Midbrain (tissue), 1 donor: Measurements from ENCODE around the gene NCKAP5.

Experiments used
- DNase-seq: peaks from one replicate; lab custom pipeline; 2025; lab: John Stamatoyannopoulos, UW

Gene NCKAP5

DNA sequence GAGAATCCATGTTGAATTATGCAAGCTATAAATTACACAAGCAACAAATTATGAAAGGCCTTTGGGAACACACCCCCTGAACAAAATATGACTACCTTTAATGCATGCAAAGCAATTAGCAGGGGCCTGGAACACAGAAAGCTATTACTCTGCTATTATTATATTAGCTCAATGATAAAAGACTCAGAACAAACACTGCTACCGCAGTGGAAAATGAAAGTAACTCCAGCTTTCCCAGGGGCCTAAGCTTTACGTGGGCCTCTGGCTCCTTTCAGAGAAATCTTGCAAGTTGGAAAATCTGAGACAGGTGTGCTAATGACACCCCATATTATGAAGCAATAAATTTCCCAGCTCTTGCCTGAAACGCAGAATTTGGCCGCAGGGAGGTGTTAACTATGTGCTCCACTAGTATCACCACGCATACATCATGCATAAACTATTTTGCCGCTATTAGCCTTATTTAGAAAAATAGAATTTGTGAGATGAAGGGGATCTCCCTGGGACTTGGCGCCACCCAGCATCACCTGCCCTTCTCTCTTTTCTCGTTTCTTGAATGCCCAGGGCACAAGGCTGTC lies 576.7 kb downstream of the NCKAP5 start:
- DNase-seq: no peak

DNA sequence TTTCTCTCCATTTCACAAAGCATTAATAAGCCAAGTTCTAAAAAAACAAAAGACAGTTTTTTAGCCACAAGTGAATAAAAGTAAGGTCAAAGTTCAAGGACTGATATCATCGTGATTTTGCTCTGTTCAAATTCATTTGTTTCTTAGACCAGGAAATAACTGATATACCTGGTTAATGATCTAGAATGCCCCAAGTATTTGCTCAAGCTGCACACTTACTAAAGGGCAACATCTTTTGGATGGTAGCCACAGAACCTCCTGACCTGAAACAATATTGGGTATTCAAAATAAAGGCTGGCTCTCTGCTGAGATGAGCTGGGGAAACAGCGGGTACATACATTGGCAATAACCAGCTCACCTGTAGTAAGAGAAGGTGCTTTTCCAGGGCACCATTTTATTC lies 583.5 kb downstream of the NCKAP5 start:
- no peak for DNase-seq

DNA sequence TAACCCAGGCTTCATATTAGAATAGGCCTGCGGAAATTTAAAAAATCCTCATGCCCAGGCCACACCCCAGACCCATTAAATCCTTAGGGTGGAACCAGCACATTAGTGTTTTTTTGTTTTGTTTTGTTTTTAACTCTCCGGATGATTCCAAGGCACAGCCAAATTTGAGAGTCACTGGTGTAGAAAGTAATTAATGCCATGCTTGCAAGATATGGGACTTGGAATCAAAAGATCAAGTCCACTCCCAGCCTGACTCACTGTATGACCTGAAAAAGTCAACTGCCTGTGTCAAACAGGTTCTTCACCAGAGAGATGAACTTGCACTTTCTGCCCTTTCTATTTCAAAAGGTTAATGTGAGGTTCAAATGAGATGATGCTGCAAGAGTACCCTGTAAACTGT lies 588.0 kb downstream of the NCKAP5 start:
- no peak for DNase-seq

DNA sequence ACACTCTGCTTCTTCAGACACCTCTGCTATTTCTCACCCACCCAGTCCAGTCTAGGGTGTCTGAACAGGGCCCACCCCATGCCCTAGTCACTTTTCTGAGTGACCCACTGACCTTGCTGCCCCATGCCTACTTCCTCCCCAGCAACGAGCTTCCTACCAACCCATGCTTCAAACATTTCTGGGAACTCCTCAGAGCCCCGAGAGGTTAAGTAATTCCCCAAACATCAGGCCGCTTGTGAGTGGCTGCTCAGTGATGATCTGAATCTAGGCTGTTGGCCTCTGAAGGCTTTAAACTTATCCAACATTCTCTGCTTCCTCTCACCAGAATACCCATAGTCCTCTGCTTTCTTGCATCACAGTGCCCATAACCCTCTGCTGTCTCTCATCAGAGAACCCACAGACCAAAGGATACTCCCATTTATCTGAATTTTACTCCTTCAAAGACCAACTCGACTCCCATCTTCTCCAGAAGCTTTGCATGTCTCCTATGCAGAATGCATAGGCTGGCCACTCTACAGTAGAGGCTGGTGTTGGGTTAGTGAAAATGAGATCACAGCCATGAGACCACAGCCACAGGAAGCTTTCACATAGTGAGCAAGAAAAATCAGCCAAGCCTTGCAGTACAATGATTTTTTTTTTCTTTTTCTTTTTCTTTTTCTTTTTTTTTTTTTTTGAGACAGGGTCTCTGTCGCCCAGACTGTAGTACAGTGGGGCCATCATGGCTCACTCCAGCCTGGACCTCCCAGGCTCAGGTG lies 588.7 kb downstream of the NCKAP5 start:
- no peak for DNase-seq

DNA sequence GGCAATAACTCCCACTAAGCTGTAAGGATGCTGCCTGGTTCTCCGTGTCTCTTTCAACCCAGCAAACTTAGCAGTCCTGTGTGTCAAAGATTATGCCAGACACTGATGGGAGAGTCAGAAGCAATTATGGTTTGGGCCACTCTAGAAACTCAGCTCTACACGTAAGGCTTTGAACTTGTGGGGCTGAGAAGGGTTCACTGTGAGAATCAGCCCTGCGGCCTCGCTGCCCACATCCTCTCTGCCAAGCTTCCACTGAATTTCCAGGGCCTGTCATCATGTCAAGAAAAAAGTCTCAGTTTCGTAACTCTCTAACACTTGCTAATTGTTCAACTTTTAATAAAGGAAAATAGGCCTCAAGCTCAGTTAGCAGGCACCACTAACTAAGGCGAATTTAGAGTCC lies 589.4 kb downstream of the NCKAP5 start:
- DNase-seq: peak; percentile 20

- no peak for DNase-seq
Observed at GRCh38 chr2:132977812-132978529, 590.3 kb downstream of the NCKAP5 start.

- no peak for DNase-seq
Observed at GRCh38 chr2:132975193-132976105, 592.8 kb downstream of the NCKAP5 start.

GRCh38 chr2:132974467-132975095 lies 593.7 kb downstream of the NCKAP5 start:
- no peak for DNase-seq

DNA sequence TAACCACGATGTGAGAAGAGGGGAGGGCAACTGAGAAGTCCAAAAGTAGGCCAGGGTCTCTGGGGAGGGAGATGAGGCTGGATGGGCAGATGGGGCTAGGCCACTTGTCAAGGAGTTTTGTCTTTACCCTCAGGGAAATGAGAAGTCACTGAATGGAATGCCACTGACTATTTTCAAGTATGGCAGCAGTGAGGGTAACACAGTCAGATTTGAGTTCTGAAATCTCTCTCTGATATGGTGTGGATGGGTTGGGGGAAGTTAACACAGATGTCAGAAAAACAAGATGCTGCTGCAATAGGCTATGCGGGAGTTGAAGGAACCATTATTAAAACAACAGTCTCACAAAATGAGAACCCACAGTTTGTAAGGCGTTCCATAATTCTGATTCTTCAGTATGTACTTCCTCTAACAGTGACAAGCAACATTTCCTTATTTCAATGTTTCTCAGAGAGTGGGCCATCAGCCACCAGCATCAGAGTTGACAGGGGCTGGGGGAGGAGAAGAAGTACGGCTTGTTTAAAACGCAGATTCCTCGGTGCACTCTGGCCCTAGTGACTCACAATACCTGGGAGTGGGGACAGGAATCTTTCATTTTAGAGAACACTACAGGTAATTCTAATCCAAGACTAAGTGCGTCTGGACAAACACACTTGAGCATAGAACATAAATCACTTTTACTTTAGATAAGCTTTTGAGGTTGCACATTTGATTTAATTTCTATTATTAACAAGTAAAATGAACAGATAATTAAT lies 596.8 kb downstream of the NCKAP5 start:
- no peak for DNase-seq

GRCh38 chr2:132969371-132969985 lies 598.8 kb downstream of the NCKAP5 start:
- DNase-seq: no peak

DNA sequence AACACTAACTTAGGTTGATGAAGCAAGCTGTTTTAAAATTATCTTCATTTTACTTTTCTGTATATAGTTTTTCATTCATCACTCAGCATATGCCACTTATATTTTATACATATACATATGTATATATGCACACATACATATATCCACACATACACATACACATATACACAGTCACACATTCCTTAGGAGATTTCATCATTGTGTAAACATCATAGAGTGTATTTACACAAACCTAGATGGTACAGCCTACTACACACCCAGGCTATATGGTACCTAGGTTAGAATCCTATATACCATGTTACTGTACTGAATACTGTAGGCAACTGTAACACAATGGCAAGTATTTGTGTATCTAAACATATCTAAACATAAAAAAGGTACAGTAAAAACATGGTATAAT lies 602.8 kb downstream of the NCKAP5 start:
- no peak for DNase-seq

DNA sequence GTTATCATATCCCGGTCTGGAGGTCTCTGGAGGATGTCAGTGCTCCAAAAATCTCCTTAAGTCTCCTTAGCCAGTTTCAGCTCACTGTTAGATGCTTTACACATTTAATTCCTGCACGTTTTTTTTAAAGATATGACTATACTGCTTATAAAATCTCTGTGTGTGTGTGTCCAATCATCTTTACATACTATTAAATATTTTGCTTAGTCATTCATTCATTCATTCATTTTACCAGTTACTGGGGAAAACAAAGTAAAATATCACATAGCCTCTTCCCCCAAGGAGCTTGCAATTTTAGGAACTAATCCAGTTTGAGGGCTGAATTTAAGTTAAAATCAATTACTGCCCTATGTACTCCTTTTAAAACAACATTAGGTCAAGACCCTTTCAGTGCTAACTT lies 605.1 kb downstream of the NCKAP5 start:
- DNase-seq: no peak

GRCh38 chr2:132958887-132959286 lies 609.4 kb downstream of the NCKAP5 start:
- DNase-seq: no peak

DNA sequence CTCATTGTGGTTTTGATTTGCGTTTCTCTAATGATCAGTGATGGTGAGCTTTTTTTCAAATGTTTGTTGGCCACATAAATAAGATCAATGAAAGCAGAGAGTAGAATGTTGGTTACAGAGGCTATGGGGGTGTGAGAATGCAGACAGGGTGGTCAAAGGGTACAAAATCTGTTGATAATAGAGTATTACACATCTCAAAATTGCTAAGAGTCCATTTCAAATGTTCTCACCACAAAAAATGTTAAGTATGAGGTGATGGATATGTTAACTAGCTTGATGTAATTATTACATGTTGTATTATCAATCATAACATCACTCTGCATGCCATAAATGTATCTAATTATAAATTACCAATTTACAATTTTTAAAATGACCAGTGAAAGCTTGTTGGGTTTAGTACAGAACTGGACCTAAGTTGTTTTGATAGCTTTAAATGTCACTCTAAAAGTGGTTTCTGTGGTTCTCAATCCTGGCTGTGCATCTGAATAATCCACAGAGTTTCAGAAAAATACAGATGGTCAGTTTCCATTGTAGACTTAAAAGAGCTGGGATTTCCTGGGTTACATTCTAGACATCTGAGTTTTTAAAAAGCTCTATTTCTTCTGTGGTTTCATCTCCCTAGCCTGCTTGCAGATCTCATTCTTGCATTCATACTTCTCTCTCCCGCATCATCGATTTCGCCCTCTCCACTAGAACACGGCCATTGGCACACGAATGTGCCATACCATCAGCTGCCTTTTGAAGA lies 612.2 kb downstream of the NCKAP5 start:
- no peak for DNase-seq

DNA sequence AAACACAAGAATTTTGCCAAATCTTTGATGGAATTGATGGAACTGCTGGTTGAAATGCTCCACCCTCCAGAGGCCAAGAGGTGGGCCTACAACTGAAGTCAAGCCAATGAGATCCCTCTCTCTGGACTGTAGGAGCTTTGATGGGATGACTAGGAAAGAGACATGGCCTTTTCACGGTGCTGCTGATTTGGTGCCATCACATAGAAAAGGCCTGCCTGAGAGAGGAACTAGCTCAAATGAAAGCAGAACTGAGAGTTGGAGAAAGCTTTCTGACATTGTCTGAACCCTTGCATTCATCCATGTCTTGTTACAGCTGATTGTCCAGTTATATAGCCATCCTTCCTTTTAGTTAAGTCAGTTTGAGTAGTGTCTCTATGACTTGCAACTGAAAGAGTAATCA lies 614.5 kb downstream of the NCKAP5 start:
- no peak for DNase-seq

GRCh38 chr2:132951008-132951714 lies 617.1 kb downstream of the NCKAP5 start:
- DNase-seq: no peak

DNA sequence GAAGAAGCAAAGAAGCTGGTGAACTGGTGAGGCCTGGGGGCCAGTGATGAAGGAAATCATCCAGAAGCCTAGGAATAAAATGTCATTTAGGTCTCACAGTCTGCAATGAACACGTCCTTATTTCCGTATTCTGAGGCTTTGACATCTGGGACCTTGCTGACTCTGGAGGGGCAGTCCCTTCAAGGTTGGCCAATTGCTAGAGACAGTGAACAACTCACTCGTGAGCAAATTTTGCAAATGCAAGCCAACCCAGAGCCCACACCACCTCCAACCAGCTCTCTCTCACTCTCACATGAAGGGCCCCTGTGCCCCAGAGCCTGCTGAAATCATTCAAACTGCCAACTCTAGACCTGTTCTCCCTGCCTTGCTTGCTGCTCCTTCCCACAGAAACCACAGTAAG lies 619.2 kb downstream of the NCKAP5 start:
- no peak for DNase-seq

- DNase-seq: no peak
Observed at GRCh38 chr2:132948211-132948610, 620.1 kb downstream of the NCKAP5 start.

DNA sequence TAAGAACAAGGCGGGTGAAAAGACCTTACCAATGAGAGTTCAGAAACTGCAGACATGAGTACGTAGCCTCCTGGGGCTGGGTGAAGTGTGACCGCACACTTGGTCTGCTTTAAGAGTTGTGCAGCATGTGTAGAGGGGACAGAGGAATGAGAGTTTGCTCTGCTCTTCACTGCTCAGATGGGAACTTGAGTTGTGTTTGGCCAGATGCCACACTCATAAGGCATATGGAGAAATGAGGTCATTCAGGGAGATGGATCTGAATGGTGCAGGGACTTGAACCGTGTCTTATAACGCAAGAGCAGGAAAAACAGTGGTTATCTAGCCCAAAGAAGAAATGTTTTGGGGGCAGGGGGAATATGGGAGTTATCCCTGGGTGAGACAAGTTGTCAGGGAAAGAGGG lies 624.4 kb downstream of the NCKAP5 start:
- DNase-seq: no peak
